ENCODE measurements around the gene IMMT. TPM values are rescaled to one million over a fixed set of nuclear protein-coding genes. Genes with fewer than 3 reads are reported as not detected.

The IMMT gene
- polyA plus RNA-seq, 1 donor (not counting 4 experiments of a cell fraction or from before 2014, with no cell fraction given): 91.5 TPM

- TF ChIP-seq CTCF (optimal IDR thresholded peaks at IDR 0.05 in 1 of 3, IDR thresholded peaks at IDR 0.05 in 1 of 3, conservative IDR thresholded peaks at IDR 0.05 in 1 of 3; ENCODE audit: extremely low read depth in 1 of 3, insufficient read depth in 2 of 3, low read length in 3 of 3) (no peak), EZH2 (IDR thresholded peaks at IDR 0.05; ENCODE audit: low read length) (no peak)
- no peak for DNase-seq (ENCODE audit: low read depth, low spot score)
- no peak overlapping the region for H3K4me3 ChIP-seq (ENCODE audit: control insufficient read depth in 2 of 3, extremely low read depth in 1 of 3, insufficient read depth in 2 of 3, low read depth in 1 of 3, low read length in 3 of 3)
- no peak overlapping the region for H3K4me2 ChIP-seq (ENCODE audit: control insufficient read depth, extremely low read depth, insufficient read depth, low read depth, low read length)
- dilution Hi-C loops (cut with MboI; ENCODE audit: extremely low pct_ligation_motif_present, low sequenced_read_pairs): no loop called here
- H2AFZ ChIP-seq (ENCODE audit: control insufficient read depth, low read length): no peak overlapping the region
- H3K27ac ChIP-seq (ENCODE audit: control insufficient read depth, insufficient read depth, low read length): no peak overlapping the region
- no peaks in the 10 kb centered on the region for H3K4me1 ChIP-seq (ENCODE audit: control insufficient read depth, extremely low read depth, insufficient read depth, low read length)
- H3K9ac ChIP-seq (ENCODE audit: control insufficient read depth, extremely low read depth, insufficient read depth, low read length): no peak overlapping the region
- H3K9me1 ChIP-seq (ENCODE audit: control insufficient read depth, extremely low read depth, insufficient read depth, low read length): no peaks in the 10 kb centered on the region
- no peaks in the 10 kb centered on the region for H3K27me3 ChIP-seq (ENCODE audit: control insufficient read depth, extremely low read depth, insufficient read depth, low read length)
- H3K36me3 ChIP-seq (ENCODE audit: control insufficient read depth in 2 of 2, extremely low read depth in 1 of 2, insufficient read depth in 2 of 2, low read length in 2 of 2): peaks cover 29 to 58% of the 10 kb centered on the region in 2 experiments
- FAIRE-seq: no peak
- H3K9me3 ChIP-seq (ENCODE audit: control insufficient read depth, low read depth, low read length): no peaks in the 10 kb centered on the region
- no peaks in the 10 kb centered on the region for H4K20me1 ChIP-seq (ENCODE audit: control insufficient read depth, extremely low read depth, insufficient read depth, low read length)
- H3K79me2 ChIP-seq (ENCODE audit: control insufficient read depth, insufficient read depth, low read length): no peaks in the 10 kb centered on the region
Measured at GRCh38 chr2:86135653-86136052, 59.6 kb downstream of the IMMT start.

DNA sequence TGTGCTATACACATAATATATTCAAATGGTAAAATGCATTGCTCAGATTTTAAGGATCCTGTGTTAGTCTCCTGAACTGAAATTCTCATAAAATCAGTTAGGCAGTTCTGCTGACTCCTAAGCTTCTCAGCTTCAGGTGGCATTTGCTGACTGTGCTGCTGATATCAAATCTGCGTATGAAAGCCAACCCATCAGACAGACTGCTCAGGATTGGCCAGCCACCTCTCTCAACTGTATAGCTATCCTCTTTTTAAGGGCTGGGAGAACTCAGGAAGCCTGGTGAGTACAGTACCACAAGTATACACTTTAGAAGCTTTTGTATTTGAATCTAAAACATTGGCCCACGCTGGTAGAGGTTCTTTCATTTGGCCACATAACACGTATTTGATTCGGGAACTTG lies 60.6 kb downstream of the IMMT start:
- H3K4me3 ChIP-seq (ENCODE audit: control insufficient read depth in 2 of 3, extremely low read depth in 1 of 3, insufficient read depth in 2 of 3, low read depth in 1 of 3, low read length in 3 of 3): no peak overlapping the region
- H3K9me1 ChIP-seq (ENCODE audit: control insufficient read depth, extremely low read depth, insufficient read depth, low read length): no peaks in the 10 kb centered on the region
- no peak for DNase-seq (ENCODE audit: low read depth, low spot score)
- dilution Hi-C loops (cut with MboI; ENCODE audit: extremely low pct_ligation_motif_present, low sequenced_read_pairs): no loop called here
- H3K79me2 ChIP-seq (ENCODE audit: control insufficient read depth, insufficient read depth, low read length): no peaks in the 10 kb centered on the region
- no peaks in the 10 kb centered on the region for H4K20me1 ChIP-seq (ENCODE audit: control insufficient read depth, extremely low read depth, insufficient read depth, low read length)
- H3K9me3 ChIP-seq (ENCODE audit: control insufficient read depth, low read depth, low read length): no peaks in the 10 kb centered on the region
- H2AFZ ChIP-seq (ENCODE audit: control insufficient read depth, low read length): no peak overlapping the region
- no peaks in the 10 kb centered on the region for H3K27me3 ChIP-seq (ENCODE audit: control insufficient read depth, extremely low read depth, insufficient read depth, low read length)
- peaks cover 30 to 60% of the 10 kb centered on the region in 2 experiments for H3K36me3 ChIP-seq (ENCODE audit: control insufficient read depth in 2 of 2, extremely low read depth in 1 of 2, insufficient read depth in 2 of 2, low read length in 2 of 2)
- H3K9ac ChIP-seq (ENCODE audit: control insufficient read depth, extremely low read depth, insufficient read depth, low read length): no peak overlapping the region
- TF ChIP-seq CTCF (optimal IDR thresholded peaks at IDR 0.05 in 1 of 3, IDR thresholded peaks at IDR 0.05 in 1 of 3, conservative IDR thresholded peaks at IDR 0.05 in 1 of 3; ENCODE audit: extremely low read depth in 1 of 3, insufficient read depth in 2 of 3, low read length in 3 of 3) (no peak), EZH2 (IDR thresholded peaks at IDR 0.05; ENCODE audit: low read length) (no peak)
- no peaks in the 10 kb centered on the region for H3K4me1 ChIP-seq (ENCODE audit: control insufficient read depth, extremely low read depth, insufficient read depth, low read length)
- no peak for FAIRE-seq
- no peak overlapping the region for H3K4me2 ChIP-seq (ENCODE audit: control insufficient read depth, extremely low read depth, insufficient read depth, low read depth, low read length)
- H3K27ac ChIP-seq (ENCODE audit: control insufficient read depth, insufficient read depth, low read length): no peak overlapping the region
